GM12874 (cell line): ENCODE measurements around the gene SLC13A3.

Experiments used
- CTCF ChIP-seq: IDR thresholded peaks from 2 replicates; pipeline ENCODE4 v1.5.1; 2011; ENCODE audit warnings: low read depth, mild to moderate bottlenecking, control low read depth, low read length, moderate library complexity; ENCODE audit not compliant: insufficient read depth

SLC13A3 gene

GRCh38 chr20:46549188-46549972, 101.9 kb downstream of the SLC13A3 start:
- TF ChIP-seq CTCF: no peak

GRCh38 chr20:46548688-46549087, 102.6 kb downstream of the SLC13A3 start:
- TF ChIP-seq CTCF: no peak

GRCh38 chr20:46547995-46548394, 103.3 kb downstream of the SLC13A3 start:
- TF ChIP-seq CTCF: no peak

GRCh38 chr20:46546936-46547335, 104.3 kb downstream of the SLC13A3 start:
- TF ChIP-seq CTCF: no peak

- TF ChIP-seq CTCF: no peak
These were observed 105.0 kb downstream of the SLC13A3 start for GRCh38 chr20:46546298-46546697.

GRCh38 chr20:46545827-46546138, 105.5 kb downstream of the SLC13A3 start:
- no peak for TF ChIP-seq CTCF

GRCh38 chr20:46545077-46545826, 106.0 kb downstream of the SLC13A3 start:
- TF ChIP-seq CTCF: no peak
